Head of caudate nucleus (tissue), 42 donors: ENCODE measurements around the gene HOXC4.
A peak's percentile ranks its signal among the peaks of the same experiment; 100 is the strongest.

Experiments used
- DNase-seq, 42 donors: peaks; one replicate each; pipeline versions ENCODE4 v3.0.0 to v3.0.0-alpha.2; 2020 to 2021; ENCODE audit warnings: mixed read lengths in 7 of 42
- intact Hi-C: fragments of 100-400 bp; cut with DNase I; formaldehyde crosslinking; loops from one replicate; pipeline ENCODE4 v1.15.0; 2022

Gene HOXC4

DNA sequence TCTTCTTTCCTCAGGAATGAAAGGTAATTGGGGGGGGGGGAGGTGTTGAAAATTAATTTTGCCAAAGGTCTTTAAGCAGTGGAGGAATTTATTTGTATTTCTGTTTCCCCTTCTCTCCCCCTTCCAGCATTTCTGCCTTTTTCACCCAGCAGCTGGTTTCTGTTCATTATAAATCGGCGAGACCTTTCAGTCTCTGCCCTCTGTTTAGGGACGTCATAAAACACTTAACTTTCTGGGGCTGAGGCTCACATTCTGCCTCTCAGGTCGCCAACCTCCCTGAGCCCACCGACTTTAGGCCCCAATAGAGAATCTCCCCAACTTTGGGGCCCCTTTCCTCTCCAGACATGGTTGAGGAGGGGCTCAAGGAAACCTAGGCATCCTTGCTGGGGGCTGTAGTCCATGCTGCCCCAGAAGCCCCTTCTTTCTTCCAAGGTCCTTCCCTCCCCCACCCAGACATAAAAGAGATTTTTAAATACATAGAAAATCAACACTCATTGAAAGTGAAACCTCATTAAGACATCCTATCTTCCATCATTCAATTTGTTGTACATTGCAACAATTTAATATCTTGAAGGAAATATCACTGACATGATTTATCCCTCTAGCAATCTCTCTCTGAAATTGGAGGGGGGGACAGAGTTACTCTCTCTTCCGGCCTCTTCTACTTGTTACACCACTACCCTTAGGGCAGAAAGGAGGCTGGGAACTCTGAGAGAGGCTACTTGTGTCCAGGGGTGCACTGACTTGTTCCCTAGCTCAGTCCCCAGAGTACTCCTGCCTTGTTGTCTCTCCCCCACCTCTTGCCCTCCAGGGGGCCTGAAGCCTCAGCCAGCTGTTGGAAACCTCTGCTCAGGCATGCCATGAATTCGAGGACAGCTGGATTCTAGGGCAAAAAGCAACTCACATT is 27.9 kb upstream of the HOXC4 start:
- no peak for DNase-seq
- intact Hi-C loops = no loop called here

DNA sequence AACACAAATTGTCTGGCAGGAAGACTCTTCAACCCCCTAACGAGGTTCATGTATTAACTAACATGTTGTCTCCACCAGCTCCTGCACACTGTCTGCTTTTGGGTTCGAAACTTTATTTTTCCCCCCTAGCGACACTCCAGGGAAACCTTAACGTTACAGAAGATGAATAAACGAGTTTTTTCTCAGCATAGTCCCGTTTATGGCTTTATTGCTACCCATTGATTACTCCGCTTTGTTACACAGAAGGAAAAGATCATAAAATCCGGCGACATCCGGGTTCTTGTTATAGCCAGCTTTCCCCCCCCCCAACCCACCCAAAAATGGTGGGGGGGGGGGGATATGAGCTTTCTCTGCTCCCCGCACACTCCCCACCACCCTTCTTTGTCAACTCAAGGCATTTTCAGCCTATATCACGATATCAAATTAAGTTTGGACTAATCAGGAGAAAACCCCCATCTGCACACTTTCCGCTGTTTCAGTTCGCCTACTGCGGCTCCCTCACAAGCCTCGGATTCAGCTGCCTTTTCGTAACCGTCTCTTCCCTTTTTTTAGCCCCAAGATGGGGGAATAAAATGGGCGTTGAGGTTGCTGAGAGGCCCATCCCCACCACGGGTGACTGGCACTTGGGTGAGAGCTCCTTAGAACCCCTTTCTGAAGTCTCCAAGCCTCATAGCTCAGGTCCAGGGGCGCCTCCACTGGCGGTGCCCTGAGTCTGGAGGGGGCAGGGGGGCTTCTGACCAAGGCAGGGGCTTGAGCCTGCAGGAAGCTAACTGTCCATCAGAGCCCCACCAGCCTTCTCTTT is 26.8 kb upstream of the HOXC4 start:
- intact Hi-C loops = no loop called here
- no peak for DNase-seq

DNA sequence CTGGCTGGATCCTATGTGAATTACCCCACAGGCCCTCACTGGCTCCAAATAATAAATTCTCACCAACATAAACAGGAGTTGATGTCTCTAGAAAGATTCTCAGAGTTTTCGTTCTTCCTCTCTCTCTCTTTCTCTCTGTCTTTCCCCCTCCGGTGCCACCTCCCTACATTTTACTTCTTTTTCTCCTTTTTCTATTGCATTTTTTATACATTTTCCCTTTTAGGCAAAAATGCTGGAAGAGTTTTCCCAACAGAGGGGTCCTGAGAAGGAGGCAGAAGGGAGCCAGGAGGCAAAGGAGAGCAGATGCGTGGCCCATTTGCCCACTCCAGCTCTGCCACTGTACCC is 26.2 kb upstream of the HOXC4 start:
- intact Hi-C loops = no loop called here
- no peak for DNase-seq

DNA sequence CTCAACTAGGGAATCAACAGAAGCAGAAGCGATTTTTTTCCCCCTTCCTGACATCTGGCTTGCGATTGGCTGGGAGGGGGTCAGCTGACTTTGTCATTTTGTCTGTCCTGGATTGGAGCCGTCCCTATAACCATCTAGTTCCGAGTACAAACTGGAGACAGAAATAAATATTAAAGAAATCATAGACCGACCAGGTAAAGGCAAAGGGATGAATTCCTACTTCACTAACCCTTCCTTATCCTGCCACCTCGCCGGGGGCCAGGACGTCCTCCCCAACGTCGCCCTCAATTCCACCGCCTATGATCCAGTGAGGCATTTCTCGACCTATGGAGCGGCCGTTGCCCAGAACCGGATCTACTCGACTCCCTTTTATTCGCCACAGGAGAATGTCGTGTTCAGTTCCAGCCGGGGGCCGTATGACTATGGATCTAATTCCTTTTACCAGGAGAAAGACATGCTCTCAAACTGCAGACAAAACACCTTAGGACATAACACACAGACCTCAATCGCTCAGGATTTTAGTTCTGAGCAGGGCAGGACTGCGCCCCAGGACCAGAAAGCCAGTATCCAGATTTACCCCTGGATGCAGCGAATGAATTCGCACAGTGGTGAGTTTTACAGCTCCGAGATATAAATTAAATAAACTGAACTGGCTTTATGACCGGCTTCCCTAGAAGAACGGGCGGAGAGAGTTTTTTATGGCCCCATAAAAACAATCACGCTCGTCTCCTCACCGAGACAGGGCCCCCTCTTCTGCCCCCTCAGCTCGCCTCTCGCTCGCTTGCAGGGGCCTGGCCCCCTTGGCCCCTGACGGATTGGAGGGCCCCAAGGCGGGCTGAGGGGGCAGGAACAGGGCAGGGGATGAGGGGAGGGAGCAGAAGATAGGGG is 25.1 kb upstream of the HOXC4 start, which contains the start of gene HOXC6:
TSS of gene HOXC6 (plus strand) at position 127 of the 888 bp plus-strand sequence. CDS start at position 209, 82 bp downstream.
- DNase-seq = no peak
- intact Hi-C loops = no loop called here

DNA sequence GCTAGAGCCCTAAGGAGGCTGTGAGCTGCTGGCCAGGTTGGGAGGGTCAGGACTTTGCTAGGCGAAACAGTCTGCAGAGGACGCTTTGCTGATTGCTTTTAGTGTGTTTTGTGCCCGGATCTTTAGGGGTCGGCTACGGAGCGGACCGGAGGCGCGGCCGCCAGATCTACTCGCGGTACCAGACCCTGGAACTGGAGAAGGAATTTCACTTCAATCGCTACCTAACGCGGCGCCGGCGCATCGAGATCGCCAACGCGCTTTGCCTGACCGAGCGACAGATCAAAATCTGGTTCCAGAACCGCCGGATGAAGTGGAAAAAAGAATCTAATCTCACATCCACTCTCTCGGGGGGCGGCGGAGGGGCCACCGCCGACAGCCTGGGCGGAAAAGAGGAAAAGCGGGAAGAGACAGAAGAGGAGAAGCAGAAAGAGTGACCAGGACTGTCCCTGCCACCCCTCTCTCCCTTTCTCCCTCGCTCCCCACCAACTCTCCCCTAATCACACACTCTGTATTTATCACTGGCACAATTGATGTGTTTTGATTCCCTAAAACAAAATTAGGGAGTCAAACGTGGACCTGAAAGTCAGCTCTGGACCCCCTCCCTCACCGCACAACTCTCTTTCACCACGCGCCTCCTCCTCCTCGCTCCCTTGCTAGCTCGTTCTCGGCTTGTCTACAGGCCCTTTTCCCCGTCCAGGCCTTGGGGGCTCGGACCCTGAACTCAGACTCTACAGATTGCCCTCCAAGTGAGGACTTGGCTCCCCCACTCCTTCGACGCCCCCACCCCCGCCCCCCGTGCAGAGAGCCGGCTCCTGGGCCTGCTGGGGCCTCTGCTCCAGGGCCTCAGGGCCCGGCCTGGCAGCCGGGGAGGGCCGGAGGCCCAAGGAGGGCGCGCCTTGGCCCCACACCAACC is 23.9 kb upstream of the HOXC4 start:
- no peak for DNase-seq
- intact Hi-C loops = no loop called here

DNA sequence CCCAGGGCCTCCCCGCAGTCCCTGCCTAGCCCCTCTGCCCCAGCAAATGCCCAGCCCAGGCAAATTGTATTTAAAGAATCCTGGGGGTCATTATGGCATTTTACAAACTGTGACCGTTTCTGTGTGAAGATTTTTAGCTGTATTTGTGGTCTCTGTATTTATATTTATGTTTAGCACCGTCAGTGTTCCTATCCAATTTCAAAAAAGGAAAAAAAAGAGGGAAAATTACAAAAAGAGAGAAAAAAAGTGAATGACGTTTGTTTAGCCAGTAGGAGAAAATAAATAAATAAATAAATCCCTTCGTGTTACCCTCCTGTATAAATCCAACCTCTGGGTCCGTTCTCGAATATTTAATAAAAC is 23.2 kb upstream of the HOXC4 start:
- intact Hi-C loops = no loop called here
- no peak for DNase-seq

DNA sequence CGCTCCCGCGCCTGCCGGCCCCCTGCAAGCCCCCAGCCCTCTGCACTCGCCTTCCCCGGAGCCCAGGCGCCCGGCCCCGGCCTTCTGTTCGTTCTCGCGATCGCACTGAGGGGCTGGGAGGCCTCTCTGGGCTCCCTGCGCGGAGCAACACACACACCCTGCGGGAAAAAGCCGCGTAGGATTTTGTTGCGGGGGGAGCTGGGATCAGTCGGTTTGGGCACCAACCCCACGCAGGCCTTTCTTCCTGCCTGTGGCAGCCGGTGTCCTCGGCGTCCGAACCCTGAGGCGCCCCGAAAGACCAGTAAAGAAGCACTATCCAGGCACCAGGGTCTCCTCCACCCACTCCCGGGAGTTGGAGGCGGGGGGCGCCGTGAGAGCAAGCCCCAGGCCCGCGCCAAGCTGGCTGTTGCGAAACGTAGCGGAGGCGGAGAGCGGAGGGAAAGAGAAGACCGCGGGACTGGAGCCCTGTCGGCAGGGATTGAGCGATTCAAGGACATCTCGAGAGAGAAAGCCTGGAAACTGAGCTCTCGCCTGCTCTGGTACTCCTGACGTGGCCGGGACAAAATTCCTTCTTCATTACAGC is 22.7 kb upstream of the HOXC4 start:
- DNase-seq = no peak
- intact Hi-C loops = no loop called here

DNA sequence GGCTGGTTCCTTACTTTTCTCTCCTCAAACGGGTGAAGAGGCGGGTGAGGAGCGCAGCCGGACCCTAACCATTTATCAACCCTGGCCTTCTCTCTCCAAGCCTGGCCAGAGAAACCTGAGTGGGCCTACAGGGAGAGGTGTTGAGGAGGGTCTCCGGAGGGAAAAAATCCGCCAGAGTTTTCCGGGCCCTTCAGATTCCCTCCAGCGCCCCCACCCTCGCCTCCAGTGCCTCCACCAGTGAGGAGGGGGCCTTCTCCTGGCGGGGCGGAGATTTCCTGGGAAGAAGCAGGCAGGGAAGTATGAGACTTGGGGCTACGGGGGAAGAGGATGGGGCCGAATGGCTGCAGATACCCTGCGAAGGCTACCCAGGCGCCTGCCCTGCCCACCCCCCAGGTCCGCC is 22.2 kb upstream of the HOXC4 start:
- no peak for DNase-seq
- intact Hi-C loops = no loop called here

DNA sequence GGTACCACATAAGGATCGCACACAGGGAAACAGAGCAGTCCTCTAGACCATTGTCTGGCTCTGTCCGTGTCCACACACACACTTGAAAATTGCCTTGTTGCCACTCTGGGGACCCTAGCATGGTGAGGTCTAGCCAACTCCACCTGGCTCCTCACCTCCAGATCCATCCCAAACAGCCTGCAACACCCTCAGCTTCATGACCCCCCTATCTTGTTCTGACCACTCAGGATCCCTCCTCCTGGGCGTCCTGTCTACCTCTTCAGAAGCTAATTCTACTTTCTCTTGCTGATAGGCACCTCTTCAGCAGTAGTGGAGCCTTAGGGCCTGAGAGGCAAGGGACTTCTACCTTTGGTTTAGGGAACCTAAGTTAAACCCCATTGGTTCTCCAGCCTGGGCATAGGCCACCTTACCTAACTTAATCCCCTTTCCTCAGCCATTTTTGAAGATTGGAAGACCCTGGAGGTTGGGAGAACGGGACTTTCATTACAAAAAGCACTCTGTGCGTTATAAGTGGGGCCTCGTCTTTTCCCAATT is 21.5 kb upstream of the HOXC4 start:
- no peak for DNase-seq
- intact Hi-C loops = no loop called here

DNA sequence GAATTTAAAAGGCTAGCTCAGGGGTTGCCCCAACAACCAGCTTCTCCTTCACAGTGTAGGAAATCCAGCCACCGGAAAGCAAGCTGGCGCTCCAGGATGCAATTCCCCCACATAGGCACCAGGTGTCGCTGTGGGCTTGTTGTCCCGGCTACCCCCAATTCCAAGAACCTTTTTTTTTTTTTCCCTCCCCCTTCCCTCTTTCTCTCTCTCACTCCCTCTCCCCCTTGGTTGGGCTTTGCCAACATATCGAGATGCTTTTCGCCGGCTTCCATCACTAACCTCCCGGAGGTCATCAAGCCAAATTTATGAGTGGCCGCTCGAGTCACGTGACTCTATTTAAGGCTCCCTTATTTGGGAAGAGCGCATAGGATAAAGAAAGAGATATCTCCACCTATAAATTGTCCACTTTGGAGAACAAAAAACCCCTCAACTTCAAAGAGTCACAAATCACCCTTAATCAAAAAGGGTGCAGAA is 21.0 kb upstream of the HOXC4 start, which contains the start of gene HOXC5:
TSS of gene HOXC5 (plus strand) at position 424 of the 474 bp plus-strand sequence. CDS start 73 bp downstream, outside the sequence.
- intact Hi-C loops = no loop called here
- peak in 38 of 42 donors; percentile 8 to 77 (median 48) for DNase-seq

DNA sequence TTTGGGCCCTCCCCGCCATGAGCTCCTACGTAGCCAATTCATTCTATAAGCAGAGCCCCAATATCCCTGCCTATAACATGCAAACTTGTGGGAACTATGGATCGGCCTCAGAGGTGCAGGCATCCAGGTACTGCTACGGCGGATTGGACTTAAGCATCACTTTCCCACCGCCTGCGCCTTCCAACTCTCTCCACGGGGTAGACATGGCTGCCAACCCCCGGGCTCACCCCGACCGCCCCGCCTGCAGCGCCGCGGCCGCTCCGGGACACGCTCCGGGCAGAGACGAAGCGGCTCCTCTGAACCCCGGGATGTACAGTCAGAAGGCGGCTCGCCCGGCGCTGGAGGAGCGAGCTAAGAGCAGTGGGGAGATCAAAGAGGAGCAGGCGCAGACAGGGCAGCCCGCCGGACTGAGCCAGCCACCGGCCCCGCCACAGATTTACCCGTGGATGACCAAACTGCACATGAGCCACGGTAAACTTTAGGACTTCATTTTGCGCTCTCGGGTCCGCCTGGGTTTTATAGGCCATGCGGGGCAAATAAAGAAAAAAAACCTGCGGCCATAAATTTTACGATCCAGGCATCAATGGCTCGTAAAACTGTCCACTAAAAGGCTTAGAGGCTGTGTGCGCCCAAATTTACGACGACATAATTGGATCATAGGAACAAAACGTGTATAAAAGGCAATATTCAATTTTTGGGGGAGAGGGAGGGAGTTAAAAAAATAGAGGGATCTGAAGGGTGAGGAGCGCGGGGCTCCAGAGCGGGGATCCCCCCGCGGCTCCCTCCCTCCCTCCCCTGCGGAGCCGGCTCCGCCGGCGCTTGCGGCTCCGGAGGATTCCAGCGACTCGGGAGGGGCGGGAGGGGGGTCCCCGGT is 20.3 kb upstream of the HOXC4 start:
- intact Hi-C loops = no loop called here
- no peak for DNase-seq

DNA sequence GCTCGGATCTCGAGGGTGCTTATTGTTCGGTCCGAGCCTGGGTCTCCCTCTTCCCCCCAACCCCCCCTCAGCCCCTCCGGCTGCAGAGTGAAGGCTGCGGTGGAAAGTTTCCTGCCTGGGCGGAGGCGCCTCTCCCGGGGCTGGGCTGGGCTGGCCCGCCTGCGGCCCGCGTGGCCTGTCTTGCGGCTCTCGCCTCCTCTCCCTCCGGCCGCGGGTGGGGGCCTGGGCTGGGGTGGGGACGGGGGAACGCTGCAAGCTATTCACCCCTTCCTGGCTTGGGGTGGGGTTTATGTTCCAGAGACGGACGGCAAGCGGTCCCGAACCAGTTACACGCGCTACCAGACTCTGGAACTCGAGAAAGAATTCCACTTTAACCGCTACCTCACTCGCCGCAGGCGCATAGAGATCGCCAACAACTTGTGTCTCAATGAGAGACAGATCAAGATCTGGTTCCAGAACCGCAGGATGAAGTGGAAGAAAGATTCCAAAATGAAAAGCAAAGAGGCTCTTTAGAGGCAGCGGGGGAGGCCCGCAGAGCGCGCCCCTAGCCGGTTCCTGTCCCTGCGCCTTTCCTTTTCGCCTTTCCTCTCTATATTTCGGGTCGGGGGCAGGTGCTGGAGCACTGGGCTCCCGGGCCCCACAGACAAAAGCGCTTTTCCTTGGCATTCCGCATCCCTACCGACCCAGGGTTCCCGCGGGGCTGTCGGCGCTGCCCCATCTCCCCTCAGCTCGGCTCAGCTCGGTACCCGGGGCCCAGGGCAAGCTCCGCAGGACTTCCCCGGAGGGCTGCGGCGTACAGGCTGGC is 19.5 kb upstream of the HOXC4 start:
- no peak for DNase-seq
- intact Hi-C loops = no loop called here

DNA sequence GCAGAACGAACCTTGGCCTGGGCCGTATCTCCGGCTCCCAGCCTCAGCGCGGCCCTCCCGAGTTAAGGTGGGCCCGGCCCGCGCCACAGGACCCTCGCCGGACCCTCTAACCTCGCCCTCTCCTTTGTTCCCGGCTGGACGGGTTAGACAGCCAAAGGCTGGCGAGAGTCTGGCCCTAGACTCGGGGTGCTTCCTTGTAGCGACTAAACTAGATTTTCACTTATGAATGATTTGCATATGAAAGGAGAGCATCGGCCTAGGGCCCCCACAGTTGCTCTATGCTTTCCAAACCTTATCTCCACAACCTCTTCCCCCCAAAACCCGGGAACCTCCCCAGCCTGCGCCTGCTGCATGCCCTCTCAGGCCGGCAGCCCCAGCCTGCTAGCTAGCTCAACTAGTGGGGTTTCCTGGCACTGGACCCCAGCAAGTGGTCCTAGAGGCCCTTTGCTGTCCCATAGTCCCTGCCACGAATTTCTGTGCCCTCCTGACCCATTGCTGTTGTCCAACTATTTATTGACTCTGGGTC is 18.8 kb upstream of the HOXC4 start:
- intact Hi-C loops = no loop called here
- no peak for DNase-seq

DNA sequence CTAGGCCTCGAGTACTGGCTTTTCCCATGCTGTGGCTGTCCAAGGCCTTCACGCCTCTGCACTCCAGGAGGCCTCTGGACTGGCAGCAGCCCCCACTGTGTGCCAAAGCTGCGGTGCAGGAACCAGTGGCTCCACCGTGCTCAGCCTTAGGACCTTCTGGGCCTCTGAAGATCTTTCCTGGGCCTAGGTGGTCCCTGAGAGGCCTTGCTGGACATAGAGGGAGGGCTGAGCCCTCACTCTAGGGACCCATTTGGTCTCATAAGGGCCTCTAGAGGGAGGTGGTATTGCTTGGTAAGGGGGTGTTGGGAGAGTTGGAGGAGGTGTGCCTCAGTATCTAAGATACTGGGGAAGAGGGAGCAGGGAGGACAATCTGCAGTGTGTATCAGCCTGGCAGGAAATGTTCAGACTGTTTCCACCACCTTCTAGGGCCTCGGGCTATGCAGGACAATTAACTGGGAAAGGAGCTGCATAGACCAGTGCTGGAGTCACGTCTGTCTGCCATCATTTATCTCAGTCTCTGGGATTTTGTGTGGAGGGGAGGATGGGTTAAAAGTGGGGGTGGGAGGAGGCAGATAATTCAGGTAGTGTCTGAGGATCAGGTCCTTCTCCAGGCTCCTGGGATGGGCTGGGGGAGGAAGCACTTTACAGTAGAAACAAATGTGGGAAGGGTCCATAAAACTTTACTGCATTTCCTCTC is 17.9 kb upstream of the HOXC4 start:
- intact Hi-C loops = no loop called here
- no peak for DNase-seq
